ENCODE results near the gene PDP2.

The PDP2 gene

DNA sequence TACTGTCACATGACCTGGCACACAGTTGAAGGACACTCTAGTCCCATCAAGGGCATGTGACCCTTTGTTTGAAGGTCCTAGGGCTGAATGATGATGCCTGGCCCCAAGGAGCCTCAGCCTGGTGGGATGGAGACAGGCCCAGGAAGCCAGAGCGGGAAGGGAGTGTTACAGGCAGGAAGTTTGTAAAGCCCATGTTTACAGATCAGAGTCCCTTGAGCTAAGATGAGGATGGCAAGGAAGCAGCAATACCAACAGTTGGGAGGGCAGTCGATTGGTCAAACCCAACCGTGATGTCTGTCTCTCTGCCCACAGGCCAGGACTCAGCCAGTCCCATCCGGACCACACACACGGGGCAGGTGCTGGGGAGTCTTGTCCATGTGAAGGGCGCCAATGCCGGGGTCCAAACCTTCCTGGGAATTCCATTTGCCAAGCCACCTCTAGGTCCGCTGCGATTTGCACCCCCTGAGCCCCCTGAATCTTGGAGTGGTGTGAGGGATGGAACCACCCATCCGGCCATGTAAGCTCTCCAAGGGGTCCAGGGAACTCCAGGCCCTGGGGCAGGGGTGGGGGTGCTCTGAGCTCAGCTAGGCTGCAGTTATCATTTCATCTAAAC, 57.5 kb downstream of the PDP2 start:
- TF ChIP-seq CTCF (IDR thresholded peaks at IDR 0.05; ENCODE audit: insufficient read depth, missing control alignments), result no peak
- no peak for DNase-seq (ENCODE audit: insufficient read length, low spot score)
- FAIRE-seq, result no peak

DNA sequence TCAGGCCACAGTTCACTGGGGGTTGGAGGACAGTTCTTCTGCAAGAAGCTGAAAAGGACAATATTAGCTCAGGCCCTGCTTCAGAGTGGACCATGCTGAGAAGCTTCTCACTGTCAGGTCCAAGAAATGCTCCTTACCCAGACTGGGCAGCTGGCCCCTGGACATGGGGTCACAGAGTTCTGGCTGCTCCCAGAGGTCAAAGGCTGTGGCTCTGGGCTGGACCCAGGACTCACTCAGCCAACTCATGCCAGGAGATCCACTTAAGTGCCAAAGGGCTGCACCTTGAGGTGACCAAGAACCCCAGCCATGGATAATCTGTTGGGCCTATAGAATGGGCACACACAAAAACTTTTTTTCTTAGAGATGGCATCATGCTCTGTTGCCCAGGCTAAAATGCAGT, 59.1 kb downstream of the PDP2 start:
- no peak for FAIRE-seq
- no peak for DNase-seq (ENCODE audit: insufficient read length, low spot score)
- TF ChIP-seq CTCF (IDR thresholded peaks at IDR 0.05; ENCODE audit: insufficient read depth, missing control alignments), result no peak

DNA sequence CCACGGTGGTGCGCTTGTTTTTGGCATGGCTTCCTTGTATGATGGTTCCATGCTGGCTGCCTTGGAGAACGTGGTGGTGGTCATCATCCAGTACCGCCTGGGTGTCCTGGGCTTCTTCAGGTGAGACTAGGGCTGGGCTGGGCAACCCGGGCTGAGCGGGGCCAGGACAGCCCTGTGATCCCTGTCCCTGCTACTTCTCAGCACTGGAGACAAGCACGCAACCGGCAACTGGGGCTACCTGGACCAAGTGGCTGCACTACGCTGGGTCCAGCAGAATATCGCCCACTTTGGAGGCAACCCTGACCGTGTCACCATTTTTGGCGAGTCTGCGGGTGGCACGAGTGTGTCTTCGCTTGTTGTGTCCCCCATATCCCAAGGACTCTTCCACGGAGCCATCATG, 59.9 kb downstream of the PDP2 start:
- no peak for TF ChIP-seq CTCF (IDR thresholded peaks at IDR 0.05; ENCODE audit: insufficient read depth, missing control alignments)

More for the DNA sequence above, 59.9 kb downstream of the PDP2 start:
- FAIRE-seq (no peak), DNase-seq (ENCODE audit: insufficient read length, low spot score) (no peak)
